Right renal cortex interstitium (tissue), 3 donors: Measurements from ENCODE around the gene INPP5D. TPM values are rescaled to one million over a fixed set of nuclear protein-coding genes. Genes with fewer than 3 reads are reported as not detected.
"Not testable (repeated sequence)": the region's sequence is repeated elsewhere in the genome, so short reads cannot be mapped to it uniquely, and the experiment has no call there.

Experiments
- DNase-seq, 3 donors: peaks; one replicate each; pipeline ENCODE4 v3.0.0-alpha.2; 2013; ENCODE audit warnings: low read depth in 3 of 3, low spot score in 2 of 3
- polyA plus RNA-seq, 3 donors: library from polyadenylated mRNA; unstranded; fragments of 120-200 nt; gene quantifications; one replicate each; pipeline ENCODE4 v1.2.1, GENCODE V29; 2013; ENCODE audit not compliant: insufficient read length in 3 of 3

The INPP5D gene
- polyA plus RNA-seq, 3 donors = 6.2 to 6.7 (median 6.5) TPM

GRCh38 chr2:233199870-233200269 is 139.7 kb downstream of the INPP5D start:
- DNase-seq = no peak

- DNase-seq = not testable (repeated sequence)
Measured at GRCh38 chr2:233200790-233201189, 140.6 kb downstream of the INPP5D start.

- no peak for DNase-seq
Measured at GRCh38 chr2:233201258-233202013, 141.3 kb downstream of the INPP5D start.

GRCh38 chr2:233202531-233202944 is 142.4 kb downstream of the INPP5D start:
- no peak for DNase-seq

GRCh38 chr2:233203060-233203459 is 142.9 kb downstream of the INPP5D start:
- no peak for DNase-seq

- no peak for DNase-seq
Measured at GRCh38 chr2:233204286-233204936, 144.3 kb downstream of the INPP5D start.

- no peak for DNase-seq
Measured at GRCh38 chr2:233208382-233209116, 148.4 kb downstream of the INPP5D start.

GRCh38 chr2:233209117-233209532 is 149.0 kb downstream of the INPP5D start:
- DNase-seq = no peak

GRCh38 chr2:233209533-233210171 is 149.5 kb downstream of the INPP5D start:
- DNase-seq = no peak

- no peak for DNase-seq
Measured at GRCh38 chr2:233210281-233210680, 150.1 kb downstream of the INPP5D start.

GRCh38 chr2:233210843-233211547 is 150.9 kb downstream of the INPP5D start:
- DNase-seq = no peak

- no peak for DNase-seq
Measured at GRCh38 chr2:233211548-233211895, 151.4 kb downstream of the INPP5D start.

GRCh38 chr2:233213011-233213410 is 152.9 kb downstream of the INPP5D start:
- DNase-seq = no peak

- DNase-seq = no peak
Measured at GRCh38 chr2:233213975-233214374, 153.8 kb downstream of the INPP5D start.

GRCh38 chr2:233217892-233218377 is 157.8 kb downstream of the INPP5D start:
- no peak for DNase-seq

- no peak for DNase-seq
Measured at GRCh38 chr2:233218836-233219235, 158.7 kb downstream of the INPP5D start.

GRCh38 chr2:233219848-233220247 is 159.7 kb downstream of the INPP5D start:
- DNase-seq = no peak

- no peak for DNase-seq
Measured at GRCh38 chr2:233221378-233222063, 161.4 kb downstream of the INPP5D start.

- DNase-seq = no peak
Measured at GRCh38 chr2:233223059-233223894, 163.1 kb downstream of the INPP5D start.
